Cardiac septum (tissue), 1 donor: Measurements from ENCODE around the gene CAMSAP2. TPM values are rescaled to one million over a fixed set of nuclear protein-coding genes. Genes with fewer than 3 reads are reported as not detected.
"Not testable (repeated sequence)": the region's sequence is repeated elsewhere in the genome, so short reads cannot be mapped to it uniquely, and the experiment has no call there.

Experiments used
- DNase-seq: peaks from one replicate; pipeline ENCODE4 v3.0.0-alpha.2; 2020; ENCODE audit warnings: low spot score
- intact Hi-C: fragments of 100-400 bp; cut with DNase I; formaldehyde crosslinking; loops from one replicate; pipeline ENCODE4 v1.14.0; 2022
- total RNA-seq: library from RNA; stranded (reverse); fragmentation: NEBNext Ultra II Directional; extraction: Animal tissue kit (Norgen Biotek cat#: 25700); gene quantifications from one replicate; pipeline ENCODE4 v1.2.1, GENCODE V29; 2021
- donor health status: DM: no; HTN: no; CAD: no.

The CAMSAP2 gene
- total RNA-seq, 1 donor from 2014 or later = 37.9 TPM

- DNase-seq = no peak
- intact Hi-C loops = no loop called here
These were observed 4.8 kb upstream of the CAMSAP2 start for GRCh38 chr1:200733907-200734306.

DNA sequence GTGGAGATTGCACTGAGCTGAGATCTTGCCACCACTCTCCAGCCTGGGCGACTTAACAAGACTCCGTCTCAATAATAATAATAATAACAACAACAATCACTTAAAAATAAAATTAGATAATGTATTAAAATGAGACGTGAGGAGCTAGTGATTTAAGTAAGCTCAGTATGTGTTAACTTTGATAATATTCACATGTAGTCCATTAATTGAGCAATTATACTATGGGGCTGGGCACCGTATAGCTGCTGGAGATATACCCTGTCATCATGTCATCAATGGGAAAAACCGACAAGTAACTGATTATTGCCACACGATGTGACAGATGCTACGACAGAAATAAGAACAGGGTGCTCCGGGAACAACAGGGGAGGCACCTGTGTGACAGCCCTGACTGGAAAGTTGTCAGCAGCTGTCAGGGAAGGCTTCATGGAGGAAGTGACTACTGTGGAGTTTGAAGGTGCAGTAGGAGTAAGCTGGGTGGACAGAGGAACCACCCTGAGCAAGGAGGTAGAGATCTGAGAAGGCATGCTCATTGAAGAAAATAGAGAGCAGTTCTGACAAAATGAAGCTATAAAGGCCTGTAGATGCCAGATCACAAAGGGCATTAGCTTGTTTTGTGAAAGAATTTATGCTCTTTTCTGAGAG, 924 bp upstream of the CAMSAP2 start:
- intact Hi-C loops = loop anchor here (5.0 kb wide), 3 partner anchors 40 to 115 kb away; partner anchors contain the start of gene KIF14
- no peak for DNase-seq

DNA sequence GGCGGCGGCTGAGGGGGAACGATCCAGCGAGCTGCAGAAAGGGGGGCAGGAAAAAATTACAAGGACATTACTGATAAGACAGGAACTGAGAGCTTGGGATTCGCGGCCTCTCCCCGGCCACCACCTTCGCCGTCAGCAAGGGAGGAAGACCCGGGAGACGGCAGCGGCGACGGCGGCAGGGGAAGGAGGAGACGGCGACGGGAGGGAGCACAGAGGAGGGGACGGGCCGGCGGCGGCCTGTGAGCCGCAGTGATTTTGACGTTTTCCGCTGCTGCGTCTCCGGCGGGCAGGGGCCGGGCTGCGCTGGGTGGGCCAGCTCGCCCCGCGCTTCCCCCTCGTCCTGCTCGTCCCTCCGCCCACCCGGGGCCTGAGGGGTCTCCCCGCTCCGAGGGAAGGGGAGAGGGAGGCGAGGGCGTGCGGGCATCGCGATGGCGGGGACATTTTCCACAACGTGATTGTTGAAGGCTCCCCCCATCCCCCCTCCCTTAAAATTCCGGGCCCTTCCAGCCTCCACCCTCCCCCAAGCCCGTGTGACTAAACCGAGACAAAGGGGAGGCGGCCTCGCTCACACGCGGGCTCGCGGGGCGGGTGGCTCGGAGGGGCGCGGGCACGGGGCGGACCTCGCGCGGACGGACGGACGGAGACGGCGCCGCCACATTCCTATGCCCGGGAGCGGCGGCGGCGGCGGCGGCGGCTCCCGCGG, 407 bp downstream of the CAMSAP2 start:
- intact Hi-C loops = loop anchor here (1.0 to 5.0 kb wide), 4 partner anchors 38 to 117 kb away; partner anchors contain the start of gene KIF14
- DNase-seq = peak; percentile 88

DNA sequence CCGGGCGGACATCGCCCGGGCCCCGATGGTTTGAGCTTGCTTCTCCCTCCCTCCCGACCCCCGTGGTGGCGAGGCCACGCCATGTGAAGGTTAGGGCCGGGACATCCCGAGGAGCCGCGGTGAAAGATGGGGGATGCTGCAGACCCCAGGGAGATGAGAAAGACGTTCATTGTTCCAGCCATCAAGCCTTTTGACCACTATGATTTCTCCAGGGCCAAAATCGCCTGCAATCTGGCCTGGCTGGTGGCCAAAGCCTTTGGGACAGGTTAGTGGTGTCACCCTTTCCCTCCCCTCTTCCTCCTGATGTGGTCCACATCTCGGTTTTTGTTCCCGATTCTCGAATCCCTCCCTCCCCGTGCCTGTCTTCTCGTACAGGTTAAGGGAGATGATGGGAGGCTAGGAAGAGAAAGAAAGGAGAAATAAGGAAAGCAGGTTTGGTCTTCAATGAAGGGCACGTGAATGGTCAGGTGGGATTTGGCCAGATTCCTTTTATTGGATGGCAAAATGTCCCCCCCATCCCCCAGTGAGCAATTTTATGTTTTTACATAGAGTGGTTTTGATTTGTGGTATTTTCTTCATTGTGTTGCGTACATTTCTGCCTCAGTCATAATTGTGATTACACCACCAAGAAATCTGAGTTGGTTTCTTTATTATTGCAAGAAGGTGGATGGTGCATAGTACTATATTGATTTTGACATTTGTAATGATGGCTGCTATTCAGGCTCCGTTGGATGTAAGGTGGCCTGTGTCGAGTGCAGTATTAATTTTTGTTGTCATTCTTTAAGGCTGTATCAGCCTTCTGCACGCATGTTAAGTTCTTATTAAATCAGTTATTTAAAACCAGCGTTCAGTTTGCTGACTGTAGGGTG, 1.2 kb downstream of the CAMSAP2 start:
- no peak for DNase-seq
- intact Hi-C loops = loop anchor here (1.0 to 5.0 kb wide), 4 partner anchors 37 to 118 kb away; partner anchors contain the start of gene KIF14

GRCh38 chr1:200740571-200741208, 2.0 kb downstream of the CAMSAP2 start:
- DNase-seq = no peak

DNA sequence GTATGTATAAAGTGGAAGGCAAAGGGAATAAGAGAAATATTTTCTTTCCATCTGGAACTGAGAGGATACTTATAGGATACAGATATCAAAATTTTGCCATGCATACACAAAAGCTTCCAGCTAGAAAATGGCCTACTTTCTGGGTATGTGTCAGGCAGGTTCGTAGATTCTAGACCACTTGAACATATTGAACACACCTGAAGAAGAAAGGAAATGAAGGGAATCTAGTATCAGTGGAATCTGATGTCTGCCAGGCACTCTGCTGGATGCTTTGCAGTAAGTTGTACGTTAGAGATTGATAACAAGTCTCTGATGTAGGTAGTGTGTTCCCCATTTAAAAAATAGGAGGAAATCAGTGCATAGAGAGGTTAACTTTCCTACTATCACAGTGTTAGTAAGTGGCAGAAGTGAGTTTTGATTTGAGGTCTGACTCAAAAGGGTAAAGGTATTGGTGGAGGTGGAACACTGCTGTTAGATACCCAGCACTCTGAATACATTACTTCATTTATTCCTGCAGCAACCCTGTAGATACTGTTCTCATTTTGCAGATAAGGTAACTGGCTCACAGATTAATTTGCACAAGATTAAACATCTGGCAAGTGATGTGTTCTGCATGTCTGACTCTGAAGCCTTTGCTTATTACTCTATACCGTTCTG, 3.0 kb downstream of the CAMSAP2 start:
- DNase-seq = no peak
- intact Hi-C loops = no loop called here

More at GRCh38 chr1:200740571-200741208, 2.0 kb downstream of the CAMSAP2 start:
- intact Hi-C loops = no loop called here

DNA sequence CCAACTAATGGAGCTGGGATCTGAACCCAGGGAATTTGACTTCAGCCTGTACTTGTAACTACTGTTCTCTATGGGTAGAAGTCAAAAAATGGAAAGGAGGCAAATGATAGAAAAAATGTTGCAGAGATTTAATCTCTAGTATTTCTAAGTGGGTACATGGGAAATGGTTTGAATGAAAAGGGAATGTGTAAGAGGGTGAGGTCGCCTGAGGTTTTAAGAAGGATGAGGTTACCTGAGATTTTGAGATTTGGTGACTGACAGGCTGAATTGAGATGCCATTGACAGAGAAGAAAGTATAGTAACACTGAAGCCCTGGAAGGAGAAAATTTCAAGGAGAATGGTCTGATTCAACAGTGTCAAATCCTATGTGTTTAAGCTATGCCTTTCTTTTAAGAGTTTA, 5.5 kb downstream of the CAMSAP2 start:
- intact Hi-C loops = no loop called here
- DNase-seq = no peak

- intact Hi-C loops = no loop called here
These were observed 10.4 kb downstream of the CAMSAP2 start for GRCh38 chr1:200749090-200749489.

DNA sequence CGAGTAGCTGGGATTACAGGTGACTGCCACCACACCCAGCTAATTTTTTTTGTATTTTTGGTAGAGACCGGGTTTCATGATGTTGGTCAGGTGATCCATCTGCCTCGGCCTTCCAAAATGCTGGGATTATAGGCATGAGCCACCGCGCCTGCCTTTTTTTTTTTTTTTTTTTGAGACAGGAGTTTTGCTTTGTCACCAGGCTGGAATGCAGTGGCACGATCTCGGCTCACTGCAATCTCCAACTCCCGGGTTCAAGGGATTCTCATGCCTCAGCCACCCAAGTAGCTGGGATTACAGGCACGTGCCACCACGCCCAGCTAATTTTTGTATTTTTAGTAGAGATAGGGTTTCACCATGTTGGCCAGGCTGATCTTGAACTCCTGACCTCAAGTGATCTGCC, 12.1 kb downstream of the CAMSAP2 start:
- DNase-seq, intact Hi-C loops: not testable (repeated sequence)

More at GRCh38 chr1:200749090-200749489, 10.4 kb downstream of the CAMSAP2 start:
- DNase-seq = no peak

DNA sequence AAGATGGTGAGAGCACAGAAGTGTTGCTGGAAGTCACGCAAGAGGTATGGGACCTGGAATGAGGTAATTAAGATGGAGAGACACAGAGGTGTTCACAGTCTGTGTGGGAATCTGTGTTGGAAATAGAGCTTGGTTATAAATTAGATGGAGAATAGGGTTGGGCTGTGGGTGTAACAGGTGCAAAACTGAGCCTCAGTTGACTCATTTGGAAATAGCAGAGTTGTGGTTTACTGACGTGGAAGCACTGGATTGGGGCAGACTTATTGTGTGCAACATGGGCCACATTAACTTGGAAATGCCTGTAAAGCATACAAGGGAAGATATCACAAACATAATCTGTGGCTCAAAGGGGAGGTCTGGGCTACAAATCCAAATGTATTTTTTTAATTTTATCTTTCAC, 13.0 kb downstream of the CAMSAP2 start:
- DNase-seq = no peak
- intact Hi-C loops = no loop called here

DNA sequence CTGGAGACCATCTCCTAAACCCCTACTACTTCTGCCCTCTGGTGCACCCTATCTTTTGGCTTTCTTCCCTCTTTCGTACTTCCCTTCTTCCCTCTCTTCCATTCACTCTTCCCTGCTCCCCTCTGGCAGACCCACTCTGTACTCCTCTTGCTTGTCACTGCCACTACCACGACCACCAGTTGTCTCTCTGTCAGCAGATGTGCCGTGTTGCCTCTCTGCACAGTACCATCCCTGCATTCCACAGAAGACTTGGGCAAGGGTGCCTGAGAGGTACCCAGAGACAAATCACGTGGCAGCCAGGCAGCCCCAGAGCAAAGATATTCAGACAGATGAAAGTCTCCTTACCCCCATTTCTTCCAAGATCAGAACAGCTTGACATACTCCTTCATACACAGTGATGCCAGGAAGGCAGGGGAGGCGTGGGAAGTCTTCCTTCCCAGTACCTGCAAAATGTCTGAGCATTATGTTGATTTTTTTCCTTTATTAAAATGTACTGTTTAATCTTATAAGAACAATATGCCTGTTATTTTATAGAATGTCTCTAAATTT, 15.0 kb downstream of the CAMSAP2 start:
- no peak for DNase-seq
- intact Hi-C loops = no loop called here

DNA sequence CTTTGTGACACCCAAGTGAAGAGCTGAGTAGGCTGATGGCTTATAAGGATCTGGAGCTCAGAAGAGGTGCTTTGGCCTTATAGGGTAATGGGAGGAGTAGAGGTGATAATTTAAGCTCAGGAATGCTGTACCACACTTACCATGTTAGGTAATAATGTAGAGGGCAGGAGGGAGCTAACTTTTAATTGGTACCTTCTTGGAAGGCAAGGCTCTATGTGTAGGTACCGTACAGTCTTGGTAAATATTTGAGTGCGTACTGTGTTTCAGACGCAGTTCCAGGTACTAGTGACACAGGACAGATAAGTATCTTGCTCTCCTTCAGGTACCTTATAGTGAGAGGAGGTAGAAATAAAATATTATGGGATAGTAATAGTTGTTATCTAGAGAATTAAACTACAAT, 16.8 kb downstream of the CAMSAP2 start:
- DNase-seq = no peak
- intact Hi-C loops = no loop called here

GRCh38 chr1:200762089-200762488, 23.4 kb downstream of the CAMSAP2 start:
- intact Hi-C loops = no loop called here
- no peak for DNase-seq

GRCh38 chr1:200767321-200767720, 28.6 kb downstream of the CAMSAP2 start:
- intact Hi-C loops = no loop called here

DNA sequence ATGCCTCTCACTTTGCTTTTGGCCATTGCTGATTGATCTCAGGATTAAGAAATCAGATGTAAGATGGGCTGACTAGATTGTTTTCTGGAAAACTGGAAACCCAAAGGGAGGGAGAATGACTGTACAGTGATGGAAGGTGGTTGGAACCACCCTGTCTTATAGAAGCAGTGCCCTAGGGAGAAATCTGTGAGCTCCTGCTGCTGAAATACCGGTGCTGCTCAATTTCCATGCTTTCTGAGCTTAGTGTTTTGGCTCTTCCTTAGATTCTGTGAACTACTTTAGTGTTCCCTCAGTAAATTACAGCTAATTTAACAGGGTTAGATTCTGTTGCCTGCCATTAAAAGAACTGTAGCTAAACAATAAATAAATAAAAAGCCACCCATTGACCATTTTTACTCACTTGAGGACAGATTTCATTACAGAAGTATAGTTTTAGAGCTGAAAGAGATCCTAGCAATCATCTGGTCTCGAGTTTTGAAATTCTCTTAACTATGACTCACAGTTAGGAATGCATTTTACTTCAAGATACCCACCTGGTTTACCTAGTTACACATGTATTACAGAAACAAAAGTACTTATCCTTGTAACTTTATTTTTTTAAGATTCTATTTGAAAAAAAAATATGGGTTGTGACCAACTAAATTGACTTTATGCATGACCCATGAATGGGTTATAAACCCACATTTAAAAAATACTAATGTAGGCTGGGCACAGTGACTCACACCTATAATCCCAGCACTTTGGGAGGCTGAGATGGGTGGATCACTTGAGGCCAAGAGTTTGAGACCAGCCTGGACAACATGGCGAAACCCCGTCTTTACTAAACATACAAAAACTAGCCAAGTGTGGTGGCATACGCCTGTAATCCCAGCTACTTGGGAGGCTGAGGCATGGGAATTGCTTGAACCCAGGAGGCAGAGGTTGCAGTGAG, 33.2 kb downstream of the CAMSAP2 start:
- intact Hi-C loops = no loop called here

More at GRCh38 chr1:200767321-200767720, 28.6 kb downstream of the CAMSAP2 start:
- no peak for DNase-seq

DNA sequence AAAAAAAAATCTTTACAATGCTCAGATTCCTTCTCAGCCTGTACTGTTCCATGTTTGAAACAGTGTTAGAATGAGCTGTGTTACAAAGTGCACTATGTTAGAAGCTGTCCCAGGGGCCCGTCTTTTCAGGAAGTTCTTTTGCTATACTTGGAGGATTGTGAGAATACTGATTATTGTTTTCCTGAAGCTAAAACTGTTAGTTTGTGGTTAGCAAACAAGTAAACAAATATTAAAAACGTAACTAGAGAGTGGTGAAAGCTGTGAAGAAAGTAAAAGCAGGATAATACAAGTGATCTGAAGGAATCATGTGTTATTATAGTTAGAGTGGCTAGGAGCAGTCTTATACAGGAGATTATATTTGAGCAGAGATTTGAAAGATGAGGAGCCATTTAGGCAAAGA, 35.6 kb downstream of the CAMSAP2 start:
- intact Hi-C loops = no loop called here
- DNase-seq = no peak

More for the DNA sequence above, 33.2 kb downstream of the CAMSAP2 start:
- no peak for DNase-seq

GRCh38 chr1:200774735-200775444, 36.2 kb downstream of the CAMSAP2 start:
- DNase-seq = no peak
- intact Hi-C loops = loop anchor here (5.0 kb wide), 1 partner anchor 38 kb away; the partner anchor contains the start of gene CAMSAP2
